Activated T-cell treated with anti-CD3 and anti-CD28 coated beads, Interleukin-2, amount 50 U/mL, for 72 hours (primary cell): ENCODE data around the gene ATXN1. TPM values are rescaled to one million over a fixed set of nuclear protein-coding genes. Genes with fewer than 3 reads are reported as not detected.
"Not testable (repeated sequence)": the region's sequence is repeated elsewhere in the genome, so short reads cannot be mapped to it uniquely, and the experiment has no call there.

Source experiments
- ATAC-seq, 2 donors: fragments of 150-1000 bp; cut with Tn5 transposase; replicated peaks in 1 of 2; 2 replicates each; pipeline ENCODE4 v1.10.0; 2021; ENCODE audit warnings: moderate library complexity in 2 of 2, mild to moderate bottlenecking in 1 of 2
- DNase-seq, 2 donors: peaks; one replicate each; pipeline ENCODE4 v3.0.0; 2021 to 2022; ENCODE audit warnings: mixed read lengths in 1 of 2
- H3K27ac Mint-ChIP-seq: one replicate; pipeline ENCODE4 v1.8.0; 2022; ENCODE audit warnings: mild to moderate bottlenecking, moderate library complexity, mixed read lengths
- H3K27me3 Mint-ChIP-seq: one replicate; pipeline ENCODE4 v1.8.0; 2022; ENCODE audit warnings: low read depth, mixed read lengths
- H3K36me3 Mint-ChIP-seq, 2 donors: one replicate each; pipeline ENCODE4 v1.8.0; 2022; ENCODE audit warnings: mixed read lengths in 2 of 2, mild to moderate bottlenecking in 1 of 2; ENCODE audit not compliant: insufficient read depth in 2 of 2
- H3K4me1 Mint-ChIP-seq: one replicate; pipeline ENCODE4 v1.8.0; 2022; ENCODE audit warnings: low read depth, mixed read lengths
- H3K4me3 Mint-ChIP-seq, 2 donors: one replicate each; pipeline ENCODE4 v1.8.0; 2022; ENCODE audit warnings: mild to moderate bottlenecking in 2 of 2, mixed read lengths in 2 of 2, moderate library complexity in 2 of 2
- H3K9me3 Mint-ChIP-seq, 2 donors: one replicate each; pipeline ENCODE4 v1.8.0; 2022; ENCODE audit warnings: mixed read lengths in 2 of 2
- total RNA-seq, 2 donors: library from RNA; stranded (reverse); gene quantifications; one replicate each; pipeline ENCODE4 v1.2.3, GENCODE V29; 2022

ATXN1 gene
- total RNA-seq, 2 donors from 2014 or later = 46.5 to 65.1 TPM

DNA sequence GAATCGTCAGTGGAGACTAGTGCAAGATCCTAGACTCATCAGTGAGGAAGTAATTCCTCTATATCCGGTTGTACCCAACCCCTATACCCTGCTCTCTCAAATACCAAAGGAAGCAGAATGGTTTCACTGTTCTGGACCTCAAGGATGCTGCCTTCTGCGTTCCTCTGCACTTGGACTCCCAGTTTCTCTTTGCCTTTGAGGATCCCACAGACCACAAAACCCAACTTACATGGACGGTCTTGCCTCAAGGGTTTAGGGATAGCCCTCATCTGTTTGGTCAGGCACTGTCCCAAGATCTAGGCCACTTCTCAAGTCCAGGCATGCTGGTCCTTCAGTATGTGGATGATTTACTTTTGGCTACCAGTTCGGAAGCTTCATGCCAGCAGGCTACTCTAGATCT, 301.8 kb downstream of the ATXN1 start:
- H3K4me3 Mint-ChIP-seq, ATAC-seq, H3K27ac Mint-ChIP-seq, H3K27me3 Mint-ChIP-seq, DNase-seq, H3K4me1 Mint-ChIP-seq: not testable (repeated sequence)
- H3K36me3 Mint-ChIP-seq = peaks cover 12 to 16% of the 10 kb centered on the region in 2 donors
- H3K9me3 Mint-ChIP-seq = peaks cover 0 to 11% of the 10 kb centered on the region in 2 donors

DNA sequence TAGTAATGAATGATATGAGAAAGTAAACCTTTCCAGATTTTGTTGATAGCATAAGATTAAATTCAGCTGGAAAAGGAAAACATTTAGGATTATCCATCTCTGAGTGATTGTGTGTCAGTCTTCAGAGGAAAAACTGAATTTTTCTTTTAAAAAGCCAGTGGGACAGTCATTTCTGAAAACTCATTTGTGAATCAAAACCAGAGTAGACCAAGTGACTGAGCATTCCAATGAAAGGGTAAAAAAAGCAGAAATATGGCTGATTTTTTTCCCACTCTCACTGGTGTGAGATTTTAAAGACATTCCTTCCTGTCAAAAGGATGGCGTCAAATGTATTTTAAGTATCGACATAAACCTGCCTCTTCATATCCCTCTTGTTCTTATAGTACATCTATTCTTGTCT, 308.9 kb downstream of the ATXN1 start:
- peaks cover 9 to 10% of the 10 kb centered on the region in 2 donors for H3K36me3 Mint-ChIP-seq
- peak overlapping the region; percentile 42 for H3K27ac Mint-ChIP-seq
- peaks cover 0 to 4% of the 10 kb centered on the region in 2 donors for H3K9me3 Mint-ChIP-seq
- DNase-seq = no peak
- ATAC-seq = peak in 1 of 2 donors; percentile 59
- peak overlapping the region; percentile 8 to 18 for H3K4me3 Mint-ChIP-seq
- peaks cover 35% of the 10 kb centered on the region for H3K4me1 Mint-ChIP-seq
- no peaks in the 10 kb centered on the region for H3K27me3 Mint-ChIP-seq

DNA sequence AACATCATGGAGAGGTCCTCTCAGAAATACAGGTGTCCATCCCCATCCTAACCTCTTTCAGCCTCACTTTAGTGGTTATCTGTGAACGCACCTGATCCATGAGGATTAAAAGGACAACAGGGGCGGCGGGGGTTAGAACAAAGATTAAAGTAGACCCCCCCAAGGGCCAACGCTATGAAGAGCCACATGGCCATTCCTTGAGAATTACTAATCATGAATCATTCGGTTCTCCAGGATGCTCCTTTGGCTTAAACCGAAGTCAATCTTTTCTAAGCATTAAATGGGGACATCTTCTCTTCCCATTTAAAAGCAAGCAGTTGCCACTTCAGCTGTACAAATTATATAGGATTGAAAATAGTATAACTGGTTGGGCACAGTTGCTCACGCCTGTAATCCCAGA, 310.4 kb downstream of the ATXN1 start:
- peaks cover 0 to 1% of the 10 kb centered on the region in 2 donors for H3K9me3 Mint-ChIP-seq
- DNase-seq = no peak
- H3K36me3 Mint-ChIP-seq = peaks cover 1 to 4% of the 10 kb centered on the region in 2 donors
- no peak for ATAC-seq
- no peaks in the 10 kb centered on the region for H3K27me3 Mint-ChIP-seq
- peaks cover 35% of the 10 kb centered on the region for H3K4me1 Mint-ChIP-seq
- no peak overlapping the region for H3K27ac Mint-ChIP-seq
- H3K4me3 Mint-ChIP-seq = no peak overlapping the region

DNA sequence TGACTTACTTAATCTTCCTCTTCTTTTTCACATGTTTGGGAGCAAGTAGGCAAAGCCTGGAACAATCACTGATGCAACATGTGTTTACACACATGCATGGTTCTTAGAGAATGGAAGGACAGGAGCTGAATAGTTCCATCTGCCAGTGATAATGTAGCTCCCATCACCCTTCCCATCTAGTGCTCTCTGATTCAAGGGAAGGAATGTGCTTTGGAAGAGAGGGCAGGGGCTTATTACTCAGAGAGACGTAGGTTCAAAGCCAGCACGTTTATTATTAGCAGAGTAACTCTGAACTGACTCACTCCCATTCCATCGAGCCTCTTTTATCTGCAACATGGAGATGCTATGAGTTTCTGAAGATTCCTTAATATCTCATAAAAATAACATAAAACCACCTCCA, 311.0 kb downstream of the ATXN1 start:
- no peaks in the 10 kb centered on the region for H3K27me3 Mint-ChIP-seq
- H3K27ac Mint-ChIP-seq = no peak overlapping the region
- DNase-seq = no peak
- peaks cover 35% of the 10 kb centered on the region for H3K4me1 Mint-ChIP-seq
- no peaks in the 10 kb centered on the region for H3K9me3 Mint-ChIP-seq
- ATAC-seq = no peak
- peaks cover 0 to 3% of the 10 kb centered on the region in 2 donors for H3K36me3 Mint-ChIP-seq
- H3K4me3 Mint-ChIP-seq = no peak overlapping the region

DNA sequence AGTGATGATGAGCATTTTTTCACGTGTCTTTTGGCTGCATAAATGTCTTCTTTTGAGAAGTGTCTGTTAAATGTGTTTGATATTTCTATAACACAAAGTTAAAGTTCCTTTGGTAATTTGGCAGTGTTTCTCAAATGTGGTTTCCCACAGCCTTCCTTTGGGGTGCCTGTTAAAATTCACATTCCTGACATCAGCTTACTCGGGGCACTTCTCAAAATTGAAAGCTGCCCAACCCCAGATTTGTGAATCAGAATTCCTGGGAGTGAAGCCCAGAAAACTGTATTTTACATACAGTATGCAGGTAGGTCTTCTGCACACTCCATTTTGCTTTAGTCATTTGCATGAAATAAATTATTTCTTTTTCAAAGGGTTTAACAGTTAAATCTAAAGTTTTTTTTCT, 315.0 kb downstream of the ATXN1 start:
- H3K36me3 Mint-ChIP-seq = peaks cover 5 to 9% of the 10 kb centered on the region in 2 donors
- peaks cover 36% of the 10 kb centered on the region for H3K4me1 Mint-ChIP-seq
- H3K4me3 Mint-ChIP-seq = no peak overlapping the region
- no peak overlapping the region for H3K27ac Mint-ChIP-seq
- DNase-seq = no peak
- no peaks in the 10 kb centered on the region for H3K9me3 Mint-ChIP-seq
- no peak for ATAC-seq
- H3K27me3 Mint-ChIP-seq = no peaks in the 10 kb centered on the region

DNA sequence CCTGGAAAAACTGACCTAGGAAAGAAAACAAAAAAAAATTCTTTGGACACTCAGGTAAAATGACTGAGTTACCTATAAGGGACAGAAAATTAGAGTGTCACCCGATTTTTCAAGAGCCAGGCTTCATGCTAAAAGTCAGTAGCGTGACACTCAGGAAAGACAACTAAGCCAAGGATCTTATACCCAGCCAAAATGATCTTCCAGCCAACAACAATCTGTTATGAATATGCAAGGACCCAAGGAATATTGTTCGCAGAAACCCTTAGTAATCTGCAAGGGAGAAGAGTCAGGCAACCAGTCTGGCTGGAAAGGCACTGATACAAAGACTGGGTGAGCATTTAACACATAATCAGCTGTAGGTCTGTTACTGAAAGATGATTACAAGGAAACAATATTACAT, 319.2 kb downstream of the ATXN1 start:
- Mint-ChIP-seq H3K27ac (peak overlapping the region; percentile 82), H3K36me3 (peaks cover 9 to 19% of the 10 kb centered on the region in 2 donors), H3K4me3 (peak overlapping the region in 1 of 2 donors; percentile 60), H3K27me3 (no peaks in the 10 kb centered on the region), H3K4me1 (peaks cover 62% of the 10 kb centered on the region), H3K9me3 (peaks cover 0 to 2% of the 10 kb centered on the region in 2 donors)
- no peak for DNase-seq
- ATAC-seq = no peak

DNA sequence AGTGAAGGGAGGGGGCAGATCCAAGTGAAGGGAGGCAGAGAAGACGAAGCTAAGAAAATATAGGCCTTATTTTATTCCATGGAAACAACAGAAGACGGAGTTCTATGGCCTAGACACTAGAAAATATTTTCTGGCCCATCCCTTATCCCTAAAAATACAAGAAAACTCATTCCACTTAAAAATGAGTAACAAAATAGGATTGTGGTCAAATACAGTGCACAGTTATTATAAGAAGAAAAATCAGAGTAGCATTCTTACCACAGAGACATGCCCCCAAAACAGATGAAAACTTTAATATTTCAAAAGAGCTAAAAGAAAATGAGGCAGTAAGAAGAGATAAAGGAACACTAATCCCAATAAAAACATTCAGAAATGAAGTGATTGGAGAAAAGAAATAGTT, 320.0 kb downstream of the ATXN1 start:
- Mint-ChIP-seq H3K4me1 (peaks cover 70% of the 10 kb centered on the region), H3K27me3 (no peaks in the 10 kb centered on the region), H3K9me3 (peaks cover 0 to 2% of the 10 kb centered on the region in 2 donors), H3K27ac (peak overlapping the region; percentile 6), H3K4me3 (peak overlapping the region; percentile 18 to 93), H3K36me3 (peaks cover 14 to 26% of the 10 kb centered on the region in 2 donors)
- ATAC-seq (no peak), DNase-seq (no peak)

DNA sequence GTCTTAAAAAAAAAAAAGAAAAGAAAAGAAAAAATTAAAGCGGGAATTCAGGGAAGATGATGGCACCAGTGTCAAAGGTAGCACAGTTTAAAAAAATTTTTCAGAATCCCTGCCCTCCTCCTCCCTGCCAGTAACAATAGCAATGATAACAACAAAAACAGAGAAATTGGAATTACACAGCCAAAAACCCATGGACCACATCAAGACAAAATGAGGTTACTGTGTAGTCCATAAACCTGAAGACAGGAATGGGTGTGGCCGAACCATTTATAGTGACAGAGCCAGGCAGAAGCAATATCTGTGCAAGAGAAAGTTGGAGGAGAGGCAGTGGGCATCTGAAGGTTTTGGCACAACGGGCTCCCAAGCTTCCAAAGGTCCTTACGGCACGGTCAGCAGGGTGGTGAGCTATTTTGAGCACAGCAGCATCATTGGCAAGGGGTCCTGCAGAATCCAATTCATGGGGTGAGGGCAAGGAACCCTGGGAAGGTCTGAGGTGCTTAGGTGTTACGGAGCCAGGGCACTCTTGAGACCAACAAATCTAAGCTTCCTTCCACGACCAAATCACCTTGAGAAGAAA, 320.5 kb downstream of the ATXN1 start:
- Mint-ChIP-seq H3K36me3 (peaks cover 14 to 25% of the 10 kb centered on the region in 2 donors), H3K4me3 (peak overlapping the region; percentile 18 to 93), H3K4me1 (peaks cover 75% of the 10 kb centered on the region), H3K9me3 (peaks cover 0 to 2% of the 10 kb centered on the region in 2 donors), H3K27ac (peak overlapping the region; percentile 91), H3K27me3 (no peaks in the 10 kb centered on the region)
- DNase-seq (peak; percentile 35 to 42), ATAC-seq (peak; percentile 27 to 50)

DNA sequence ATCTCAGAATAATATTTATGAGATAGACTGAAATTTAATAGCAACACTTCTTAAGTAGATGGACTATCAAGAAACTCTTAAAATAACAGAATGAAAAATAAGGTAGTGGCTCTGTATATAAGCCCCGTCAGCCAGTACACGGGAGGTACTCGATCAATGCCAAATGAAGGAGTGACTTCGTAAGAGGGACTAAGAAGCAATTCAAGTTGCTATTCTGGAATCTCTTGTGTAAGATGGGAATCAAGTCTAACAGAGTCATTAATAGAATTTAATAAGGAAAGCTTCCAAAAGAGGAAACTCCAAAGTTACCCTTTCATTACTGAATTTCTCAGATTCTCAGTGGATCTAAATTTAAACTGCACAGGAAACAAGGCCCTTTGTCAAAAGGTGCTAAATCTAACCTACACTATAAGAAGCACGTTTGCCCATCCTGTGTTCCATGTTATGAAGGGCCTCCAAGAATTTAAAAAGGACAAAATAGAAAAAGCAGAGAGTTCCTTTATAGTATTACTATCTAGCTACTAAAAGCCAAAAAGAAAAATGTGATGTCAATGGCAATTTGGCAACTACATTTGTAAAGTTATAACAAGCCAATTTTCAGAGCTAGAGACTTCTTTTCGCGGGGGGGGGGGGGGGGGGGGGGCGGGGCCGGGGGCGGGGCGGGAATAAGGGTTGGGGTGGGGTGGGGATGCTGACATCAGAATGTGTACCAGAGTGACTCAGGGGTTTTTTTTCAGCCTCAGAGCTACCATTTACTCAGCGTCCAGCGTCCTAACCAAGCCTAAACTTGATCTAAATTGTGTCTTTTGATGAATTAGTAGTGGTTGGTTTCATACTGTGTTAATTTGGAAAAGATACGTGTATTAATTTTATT, 322.3 kb downstream of the ATXN1 start:
- peak; percentile 27 to 34 for ATAC-seq
- no peaks in the 10 kb centered on the region for H3K27me3 Mint-ChIP-seq
- peak overlapping the region; percentile 88 for H3K27ac Mint-ChIP-seq
- peak overlapping the region; percentile 85 to 93 for H3K4me3 Mint-ChIP-seq
- H3K9me3 Mint-ChIP-seq = peaks cover 7 to 8% of the 10 kb centered on the region in 2 donors
- peak; percentile 32 to 53 for DNase-seq
- H3K4me1 Mint-ChIP-seq = peaks cover 85% of the 10 kb centered on the region
- H3K36me3 Mint-ChIP-seq = peaks cover 21 to 31% of the 10 kb centered on the region in 2 donors

DNA sequence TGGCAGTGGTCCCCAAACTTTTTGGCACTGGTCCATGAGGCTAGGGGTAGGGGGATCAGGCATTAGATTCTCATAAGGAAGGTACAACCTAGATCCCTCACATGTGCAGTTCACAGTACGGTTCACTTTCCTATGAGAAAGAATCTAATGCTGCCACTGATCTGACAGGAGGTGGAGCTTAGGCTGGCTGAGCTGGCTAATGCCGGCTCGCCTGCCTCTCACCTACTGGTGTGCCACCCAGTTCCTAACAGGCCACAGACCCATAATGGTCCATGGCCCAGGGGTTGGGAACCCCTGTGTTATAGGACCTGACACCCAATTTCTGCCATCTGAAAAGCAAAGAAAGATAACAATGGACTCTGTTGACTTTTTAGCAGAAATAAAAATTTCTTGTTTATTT, 323.3 kb downstream of the ATXN1 start:
- Mint-ChIP-seq H3K36me3 (peaks cover 21 to 31% of the 10 kb centered on the region in 2 donors), H3K9me3 (peaks cover 7 to 8% of the 10 kb centered on the region in 2 donors), H3K27ac (peak overlapping the region; percentile 91), H3K27me3 (no peaks in the 10 kb centered on the region), H3K4me3 (peak overlapping the region; percentile 85 to 93), H3K4me1 (peaks cover 85% of the 10 kb centered on the region)
- DNase-seq (peak; percentile 45 to 61), ATAC-seq (peak; percentile 41 to 45)

DNA sequence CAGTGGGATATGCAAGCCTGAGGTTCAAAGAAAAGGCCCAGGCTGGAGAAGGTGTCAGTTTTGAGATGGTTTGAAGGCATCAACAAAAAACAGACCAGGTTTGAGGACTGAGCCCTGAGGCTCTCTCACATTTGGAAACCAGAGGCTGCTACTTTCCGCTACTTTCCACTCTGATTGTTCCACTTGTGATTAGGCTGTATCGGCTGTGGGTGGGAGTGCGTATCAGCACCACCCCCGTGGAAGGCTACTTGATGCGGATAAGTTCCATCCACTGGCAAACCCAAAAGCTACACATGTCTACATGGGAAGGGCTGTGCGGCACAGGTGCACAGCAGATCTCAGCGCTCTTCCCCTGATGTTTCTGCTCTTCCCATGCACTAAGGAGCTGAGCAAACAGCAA, 324.2 kb downstream of the ATXN1 start:
- Mint-ChIP-seq H3K9me3 (peaks cover 7 to 8% of the 10 kb centered on the region in 2 donors), H3K4me3 (peak overlapping the region; percentile 85 to 93), H3K27ac (peak overlapping the region; percentile 91), H3K27me3 (no peaks in the 10 kb centered on the region), H3K36me3 (peaks cover 19 to 28% of the 10 kb centered on the region in 2 donors), H3K4me1 (peaks cover 85% of the 10 kb centered on the region)
- DNase-seq = peak in 1 of 2 donors; percentile 27
- ATAC-seq = peak; percentile 1 to 12

DNA sequence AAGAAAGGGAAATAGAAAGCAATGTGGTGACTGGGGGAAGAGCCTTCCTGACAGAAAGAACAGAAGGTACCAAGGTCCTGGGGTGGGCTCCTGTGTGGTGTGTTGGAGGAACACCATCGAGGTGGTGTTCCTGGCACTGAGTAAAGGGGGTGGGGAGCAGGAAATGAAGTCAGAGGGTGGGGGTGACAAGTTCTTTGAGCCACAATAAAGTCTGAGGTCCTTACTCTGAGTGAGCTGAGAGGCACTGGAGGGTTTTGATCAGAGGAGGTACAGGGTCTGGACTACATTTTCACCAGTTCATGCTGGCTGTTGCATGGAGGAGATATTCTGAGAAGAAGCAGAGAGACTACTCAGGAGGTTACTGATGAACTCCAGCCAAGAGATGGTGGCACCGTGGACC, 324.7 kb downstream of the ATXN1 start:
- peak; percentile 39 to 65 for DNase-seq
- peaks cover 85% of the 10 kb centered on the region for H3K4me1 Mint-ChIP-seq

DNA sequence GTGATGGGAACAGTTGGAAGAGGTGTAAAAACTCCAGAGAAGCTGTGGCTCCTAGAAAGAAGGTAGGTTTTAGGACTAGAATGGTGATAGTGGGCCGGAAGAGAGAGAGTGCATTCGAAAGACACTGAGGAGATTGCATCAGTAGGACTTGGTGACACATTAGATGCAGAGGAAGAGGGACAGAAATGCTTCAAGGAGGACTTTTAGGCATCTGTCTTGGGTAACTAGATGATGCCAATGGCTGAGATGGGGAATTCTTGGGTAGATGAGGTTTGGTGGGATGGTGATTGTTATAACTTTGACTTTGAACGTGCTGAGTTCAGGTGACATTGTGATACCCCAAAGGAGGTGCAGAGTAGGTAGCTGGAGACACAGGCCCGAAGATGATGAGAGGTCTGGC, 326.4 kb downstream of the ATXN1 start:
- peaks cover 16 to 20% of the 10 kb centered on the region in 2 donors for H3K36me3 Mint-ChIP-seq
- peak in 1 of 2 donors; percentile 46 for DNase-seq
- peaks cover 70% of the 10 kb centered on the region for H3K4me1 Mint-ChIP-seq
- ATAC-seq = peak; percentile 58 to 59
- peak overlapping the region; percentile 85 to 93 for H3K4me3 Mint-ChIP-seq
- H3K9me3 Mint-ChIP-seq = peaks cover 6 to 7% of the 10 kb centered on the region in 2 donors
- H3K27ac Mint-ChIP-seq = peak overlapping the region; percentile 91
- no peaks in the 10 kb centered on the region for H3K27me3 Mint-ChIP-seq

More for the DNA sequence above, 324.7 kb downstream of the ATXN1 start:
- Mint-ChIP-seq H3K27ac (peak overlapping the region; percentile 91), H3K36me3 (peaks cover 18 to 25% of the 10 kb centered on the region in 2 donors), H3K27me3 (no peaks in the 10 kb centered on the region), H3K4me3 (peak overlapping the region; percentile 85 to 93), H3K9me3 (peaks cover 7 to 8% of the 10 kb centered on the region in 2 donors)
- peak; percentile 65 to 66 for ATAC-seq
